ENCODE measurements around the gene PCDHGB6. TPM values are rescaled to one million over a fixed set of nuclear protein-coding genes. Genes with fewer than 3 reads are reported as not detected.
"Not testable (repeated sequence)": the region's sequence is repeated elsewhere in the genome, so short reads cannot be mapped to it uniquely, and the experiment has no call there.

The PCDHGB6 gene
- total and polyA plus RNA-seq, 9 of the 15 experiments (the other 6 are each of a cell fraction or from before 2014, with no cell fraction given), result 0.01 to 0.11 (median 0.07) TPM; not detected in 1

DNA sequence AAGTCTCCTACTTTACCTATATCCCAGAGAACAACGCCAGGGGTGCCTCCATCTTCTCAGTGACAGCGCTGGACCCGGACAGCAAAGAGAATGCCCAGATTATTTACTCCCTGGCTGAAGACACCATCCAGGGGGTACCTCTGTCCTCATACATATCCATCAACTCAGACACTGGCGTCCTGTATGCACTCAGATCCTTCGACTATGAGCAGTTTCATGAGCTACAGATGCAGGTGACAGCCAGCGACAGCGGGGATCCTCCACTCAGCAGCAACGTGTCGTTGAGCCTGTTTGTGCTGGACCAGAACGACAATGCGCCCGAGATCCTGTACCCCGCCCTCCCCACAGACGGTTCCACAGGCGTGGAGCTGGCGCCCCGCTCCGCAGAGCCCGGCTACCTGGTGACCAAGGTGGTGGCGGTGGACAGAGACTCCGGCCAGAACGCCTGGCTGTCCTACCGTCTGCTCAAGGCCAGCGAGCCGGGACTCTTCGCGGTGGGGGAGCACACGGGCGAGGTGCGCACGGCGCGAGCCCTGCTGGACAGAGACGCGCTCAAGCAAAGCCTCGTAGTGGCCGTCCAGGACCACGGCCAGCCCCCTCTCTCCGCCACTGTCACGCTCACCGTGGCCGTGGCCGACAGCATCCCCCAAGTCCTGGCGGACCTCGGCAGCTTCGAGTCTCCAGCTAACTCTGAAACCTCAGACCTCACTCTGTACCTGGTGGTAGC is 6.9 kb downstream of the PCDHGB6 start:
- intact Hi-C loops (cut with micrococcal nuclease), result loop anchor here (5.0 kb wide), 1 partner anchor 108 kb away; no protein-coding TSS in a partner anchor
- FAIRE-seq; H3K9me1 ChIP-seq (ENCODE audit: control insufficient read depth, insufficient read depth, low read length); ATAC-seq; in situ Hi-C loops (cut with MboI); H3K4me3 ChIP-seq; H3K27ac ChIP-seq (ENCODE audit: extremely low read depth, low read depth, low read length); H3K9ac ChIP-seq (ENCODE audit: insufficient read depth in 1 of 2, low read depth in 2 of 2, low read length in 2 of 2); H4K20me1 ChIP-seq (replicated peaks; ENCODE audit: control insufficient read depth, insufficient read depth, low read length); H3K36me3 ChIP-seq (ENCODE audit: control insufficient read depth, insufficient read depth, low read length); DNase-seq (ENCODE audit: extremely low read depth in 1 of 4, low spot score in 3 of 4); H3K4me2 ChIP-seq (ENCODE audit: insufficient read depth, low read length); H3K79me2 ChIP-seq (ENCODE audit: control insufficient read depth, insufficient read depth, low read length); H2AFZ ChIP-seq (ENCODE audit: low read depth, low read length); H3K9me3 ChIP-seq (replicated peaks; ENCODE audit: control insufficient read depth, insufficient read depth, low read depth, low read length); BruUV-seq (replicated peaks): not testable (repeated sequence)
- POLR2A ChIA-PET, result interaction anchor here (0.8 kb wide), 1 partner anchor 101 kb away, joined by 3 read pairs; no protein-coding TSS in a partner anchor
- WGBS (ENCODE audit: insufficient coverage, low coverage, missing lambda C conversion rate), result 10% methylated on average over 32 of the region's 46 CpGs
- CTCF ChIA-PET (ENCODE audit: low intra/inter-chr PET ratio), result interaction anchor here (0.6 to 0.8 kb wide), 2 partner anchors 76 to 146 kb away, joined by 3 to 4 read pairs; no protein-coding TSS in a partner anchor
- H3K4me1 ChIP-seq (replicated peaks in 1 of 2; ENCODE audit: control insufficient read depth in 2 of 2, insufficient read depth in 2 of 2, low read length in 2 of 2), result peaks cover 0 to 29% of the 10 kb centered on the region in 2 experiments; a peak in 2 of 5 replicates
- TF ChIP-seq, protein P1, sequence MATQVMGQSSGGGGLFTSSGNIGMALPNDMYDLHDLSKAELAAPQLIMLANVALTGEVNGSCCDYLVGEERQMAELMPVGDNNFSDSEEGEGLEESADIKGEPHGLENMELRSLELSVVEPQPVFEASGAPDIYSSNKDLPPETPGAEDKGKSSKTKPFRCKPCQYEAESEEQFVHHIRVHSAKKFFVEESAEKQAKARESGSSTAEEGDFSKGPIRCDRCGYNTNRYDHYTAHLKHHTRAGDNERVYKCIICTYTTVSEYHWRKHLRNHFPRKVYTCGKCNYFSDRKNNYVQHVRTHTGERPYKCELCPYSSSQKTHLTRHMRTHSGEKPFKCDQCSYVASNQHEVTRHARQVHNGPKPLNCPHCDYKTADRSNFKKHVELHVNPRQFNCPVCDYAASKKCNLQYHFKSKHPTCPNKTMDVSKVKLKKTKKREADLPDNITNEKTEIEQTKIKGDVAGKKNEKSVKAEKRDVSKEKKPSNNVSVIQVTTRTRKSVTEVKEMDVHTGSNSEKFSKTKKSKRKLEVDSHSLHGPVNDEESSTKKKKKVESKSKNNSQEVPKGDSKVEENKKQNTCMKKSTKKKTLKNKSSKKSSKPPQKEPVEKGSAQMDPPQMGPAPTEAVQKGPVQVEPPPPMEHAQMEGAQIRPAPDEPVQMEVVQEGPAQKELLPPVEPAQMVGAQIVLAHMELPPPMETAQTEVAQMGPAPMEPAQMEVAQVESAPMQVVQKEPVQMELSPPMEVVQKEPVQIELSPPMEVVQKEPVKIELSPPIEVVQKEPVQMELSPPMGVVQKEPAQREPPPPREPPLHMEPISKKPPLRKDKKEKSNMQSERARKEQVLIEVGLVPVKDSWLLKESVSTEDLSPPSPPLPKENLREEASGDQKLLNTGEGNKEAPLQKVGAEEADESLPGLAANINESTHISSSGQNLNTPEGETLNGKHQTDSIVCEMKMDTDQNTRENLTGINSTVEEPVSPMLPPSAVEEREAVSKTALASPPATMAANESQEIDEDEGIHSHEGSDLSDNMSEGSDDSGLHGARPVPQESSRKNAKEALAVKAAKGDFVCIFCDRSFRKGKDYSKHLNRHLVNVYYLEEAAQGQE (IDR thresholded peaks at IDR 0.05; ENCODE audit: borderline replicate concordance), result 0 out of 2 replicates have a peak, but pooled peaks have one; percentile 3
- TF ChIP-seq, protein P1 (CRISPR knock-in tag; IDR thresholded peaks at IDR 0.05; ENCODE audit: low read depth), result not testable (repeated sequence)
- H3K27me3 ChIP-seq (ENCODE audit: control insufficient read depth in 2 of 2, insufficient read depth in 2 of 2, low read length in 2 of 2), result peaks cover 7 to 36% of the 10 kb centered on the region in 2 experiments; a peak in 4 of 5 replicates

Measured in K562 (cell line).